ENCODE data around the gene GHRH. TPM values are rescaled to one million over a fixed set of nuclear protein-coding genes. Genes with fewer than 3 reads are reported as not detected.

GHRH gene, protein sequence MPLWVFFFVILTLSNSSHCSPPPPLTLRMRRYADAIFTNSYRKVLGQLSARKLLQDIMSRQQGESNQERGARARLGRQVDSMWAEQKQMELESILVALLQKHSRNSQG
- total RNA-seq = not detected
- not detected for total RNA-seq (2013)

DNA sequence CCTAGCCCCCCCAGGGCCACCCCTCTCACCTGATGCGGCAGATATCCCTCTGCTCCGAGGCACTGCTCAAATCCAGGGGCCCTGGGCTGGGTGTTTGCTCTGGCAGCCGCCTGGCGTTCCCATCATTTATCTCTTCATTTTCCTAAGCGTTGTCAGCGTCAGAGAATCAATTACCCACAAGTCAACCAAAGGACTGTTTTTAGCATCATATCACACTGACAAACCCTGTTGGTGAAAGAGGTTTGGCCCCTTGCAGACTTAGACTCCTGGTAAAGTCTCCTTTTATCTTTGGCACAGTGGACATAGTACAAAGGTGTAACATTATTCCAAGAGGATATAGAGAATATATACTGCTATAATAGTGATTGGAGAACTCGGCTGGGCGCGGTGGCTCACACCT is at the start of gene GHRH:
Gene GHRH, minus strand, starts transcription at position 101 of the 400 bp plus-strand sequence. CDS start 4,925 bp downstream, outside the sequence.
- Mint-ChIP-seq H3K36me3 (no peaks in the 10 kb centered on the region), H3K27me3 (ENCODE audit: low read depth in 2 of 2) (peaks cover 8 to 10% of the 10 kb centered on the region in 2 donors), H3K4me1 (no peaks in the 10 kb centered on the region), H3K27ac (no peak within 1 kb of the TSS), H3K4me3 (no peak within 1 kb of the TSS), H3K9me3 (no peaks in the 10 kb centered on the region)
- Histone ChIP-seq H3K4me1 (ENCODE audit: control insufficient read depth, insufficient read depth, low read length) (peaks cover 4% of the 10 kb centered on the region), H3K9me3 (ENCODE audit: control insufficient read depth, insufficient read depth, low read length) (no peaks in the 10 kb centered on the region), H3K36me3 (ENCODE audit: control insufficient read depth, insufficient read depth, low read length) (no peaks in the 10 kb centered on the region), H3K27ac (ENCODE audit: low read length) (no peak within 1 kb of the TSS), H3K4me3 (ENCODE audit: low read length) (no peak within 1 kb of the TSS), H3K27me3 (ENCODE audit: control insufficient read depth, insufficient read depth, low read length) (no peaks in the 10 kb centered on the region)
- TF ChIP-seq, protein P1, sequence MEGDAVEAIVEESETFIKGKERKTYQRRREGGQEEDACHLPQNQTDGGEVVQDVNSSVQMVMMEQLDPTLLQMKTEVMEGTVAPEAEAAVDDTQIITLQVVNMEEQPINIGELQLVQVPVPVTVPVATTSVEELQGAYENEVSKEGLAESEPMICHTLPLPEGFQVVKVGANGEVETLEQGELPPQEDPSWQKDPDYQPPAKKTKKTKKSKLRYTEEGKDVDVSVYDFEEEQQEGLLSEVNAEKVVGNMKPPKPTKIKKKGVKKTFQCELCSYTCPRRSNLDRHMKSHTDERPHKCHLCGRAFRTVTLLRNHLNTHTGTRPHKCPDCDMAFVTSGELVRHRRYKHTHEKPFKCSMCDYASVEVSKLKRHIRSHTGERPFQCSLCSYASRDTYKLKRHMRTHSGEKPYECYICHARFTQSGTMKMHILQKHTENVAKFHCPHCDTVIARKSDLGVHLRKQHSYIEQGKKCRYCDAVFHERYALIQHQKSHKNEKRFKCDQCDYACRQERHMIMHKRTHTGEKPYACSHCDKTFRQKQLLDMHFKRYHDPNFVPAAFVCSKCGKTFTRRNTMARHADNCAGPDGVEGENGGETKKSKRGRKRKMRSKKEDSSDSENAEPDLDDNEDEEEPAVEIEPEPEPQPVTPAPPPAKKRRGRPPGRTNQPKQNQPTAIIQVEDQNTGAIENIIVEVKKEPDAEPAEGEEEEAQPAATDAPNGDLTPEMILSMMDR (IDR thresholded peaks at IDR 0.05) = no peak
- DNase-seq (no peak), ATAC-seq (no peak)
- WGBS (ENCODE audit: insufficient coverage) = 93% methylated on average over 9 of the region's 9 CpGs
- intact Hi-C loops (cut with micrococcal nuclease) = no loop called here

DNA sequence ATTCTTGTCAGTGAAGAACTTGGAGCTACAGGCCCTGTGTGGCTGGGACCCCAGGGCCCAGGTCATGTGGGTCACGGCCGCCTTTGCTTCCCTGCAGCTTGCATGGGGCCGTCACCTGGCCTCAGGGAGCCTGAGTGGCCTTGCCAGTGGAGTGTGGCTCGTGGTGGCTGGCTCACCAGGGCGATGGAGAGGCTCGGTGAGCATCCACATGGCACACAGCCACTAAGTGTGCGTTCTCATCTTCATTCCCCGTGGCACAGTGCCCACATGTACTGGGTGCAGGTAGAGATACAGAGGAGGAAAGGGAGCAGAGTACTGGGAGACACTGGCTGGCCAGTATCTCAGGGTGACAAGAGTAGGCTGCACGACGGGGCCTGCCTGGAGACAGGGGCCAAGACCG is 49.3 kb upstream of the GHRH start:
- H3K27ac Mint-ChIP-seq = peak overlapping the region in 1 of 2 donors; percentile 62
- ATAC-seq = no peak
- TF ChIP-seq, protein P1 (IDR thresholded peaks at IDR 0.05) = no peak

DNA sequence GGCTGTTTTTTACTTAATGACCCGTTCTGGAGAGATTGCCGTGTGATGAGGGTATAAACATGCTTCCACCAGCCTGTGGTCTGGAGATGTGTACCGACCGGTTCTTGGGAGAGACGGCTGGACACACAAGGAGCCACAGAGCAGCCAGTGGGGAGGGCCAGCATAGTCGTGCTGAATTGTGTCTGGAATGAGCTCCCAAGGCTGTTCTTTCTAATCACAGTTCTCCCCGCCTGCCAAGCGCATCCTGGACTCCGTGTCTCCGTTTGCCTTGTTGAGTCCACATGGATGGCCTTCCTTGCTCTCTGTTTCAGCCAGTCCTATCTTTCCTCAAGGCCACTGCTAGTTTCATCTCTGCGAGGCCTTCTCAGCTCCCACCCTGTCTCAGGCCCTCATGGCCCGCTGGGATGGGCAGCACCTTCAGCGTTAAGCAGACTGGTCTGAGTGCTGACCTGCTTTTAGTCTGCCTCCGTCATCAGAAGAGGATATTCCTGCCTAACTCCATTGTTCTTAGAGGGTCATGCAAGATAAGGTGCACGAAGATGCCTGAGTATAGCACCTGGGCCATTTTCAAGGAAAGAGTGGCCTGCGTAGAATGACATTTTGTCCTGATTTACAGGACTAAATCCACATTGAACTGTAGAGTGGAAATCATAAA is 48.4 kb upstream of the GHRH start:
- no peak for DNase-seq
- H3K27ac ChIP-seq (ENCODE audit: low read length) = no peak overlapping the region
- H3K27ac Mint-ChIP-seq = no peak overlapping the region

More for the DNA sequence above, 49.3 kb upstream of the GHRH start:
- no peaks in the 10 kb centered on the region for H3K27me3 Mint-ChIP-seq (ENCODE audit: low read depth in 2 of 2)
- no peaks in the 10 kb centered on the region for H3K9me3 Mint-ChIP-seq
- DNase-seq = no peak
- no peaks in the 10 kb centered on the region for H3K27me3 ChIP-seq (ENCODE audit: control insufficient read depth, insufficient read depth, low read length)
- no peak overlapping the region for H3K4me3 ChIP-seq (ENCODE audit: low read length)
- no peak overlapping the region for H3K27ac ChIP-seq (ENCODE audit: low read length)
- no peak overlapping the region for H3K4me3 Mint-ChIP-seq
- H3K4me1 ChIP-seq (ENCODE audit: control insufficient read depth, insufficient read depth, low read length) = peaks cover 15% of the 10 kb centered on the region
- peaks cover 22 to 50% of the 10 kb centered on the region in 2 donors for H3K4me1 Mint-ChIP-seq
- H3K36me3 Mint-ChIP-seq = no peaks in the 10 kb centered on the region
- H3K36me3 ChIP-seq (ENCODE audit: control insufficient read depth, insufficient read depth, low read length) = peaks cover 22% of the 10 kb centered on the region
- intact Hi-C loops (cut with micrococcal nuclease) = no loop called here
- WGBS (ENCODE audit: insufficient coverage) = 98% methylated on average over 11 of the region's 11 CpGs
- no peaks in the 10 kb centered on the region for H3K9me3 ChIP-seq (ENCODE audit: control insufficient read depth, insufficient read depth, low read length)

More for the DNA sequence above, 48.4 kb upstream of the GHRH start:
- Histone ChIP-seq H3K4me3 (ENCODE audit: low read length) (no peak overlapping the region), H3K27me3 (ENCODE audit: control insufficient read depth, insufficient read depth, low read length) (no peaks in the 10 kb centered on the region), H3K4me1 (ENCODE audit: control insufficient read depth, insufficient read depth, low read length) (peaks cover 6% of the 10 kb centered on the region), H3K36me3 (ENCODE audit: control insufficient read depth, insufficient read depth, low read length) (peaks cover 26% of the 10 kb centered on the region), H3K9me3 (ENCODE audit: control insufficient read depth, insufficient read depth, low read length) (no peaks in the 10 kb centered on the region)
- Mint-ChIP-seq H3K4me1 (peaks cover 13 to 46% of the 10 kb centered on the region in 2 donors), H3K36me3 (no peaks in the 10 kb centered on the region), H3K27me3 (ENCODE audit: low read depth in 2 of 2) (no peaks in the 10 kb centered on the region), H3K4me3 (no peak overlapping the region), H3K9me3 (no peaks in the 10 kb centered on the region)
- intact Hi-C loops (cut with micrococcal nuclease) = no loop called here
- ATAC-seq = no peak
- TF ChIP-seq, protein P1 (IDR thresholded peaks at IDR 0.05) = no peak
- WGBS (ENCODE audit: insufficient coverage) = 96% methylated on average over 16 of the region's 16 CpGs

Measured in natural killer cell (primary cell).